IPS DF 6.9 (cell line): ENCODE data around the gene DGKE.

Experiments
- DNase-seq: peaks from one replicate; pipeline ENCODE4 v3.0.0-alpha.2; 2013; ENCODE audit warnings: low read depth, low spot score
- H3K27ac ChIP-seq: one replicate; pipeline ENCODE4 v1.5.1; 2013; ENCODE audit warnings: low read length, control low read depth
- H3K27me3 ChIP-seq: 2 replicates; pipeline ENCODE4 v1.6.1; 2013; ENCODE audit warnings: mild to moderate bottlenecking, low read length; ENCODE audit not compliant: control insufficient read depth, insufficient read depth
- H3K36me3 ChIP-seq: 2 replicates; pipeline ENCODE4 v1.6.1; 2013; ENCODE audit warnings: low read length; ENCODE audit not compliant: control insufficient read depth, insufficient read depth
- H3K4me1 ChIP-seq: 2 replicates; pipeline ENCODE4 v1.6.1; 2013; ENCODE audit warnings: low read length; ENCODE audit not compliant: control insufficient read depth, insufficient read depth
- H3K4me3 ChIP-seq: 2 replicates; pipeline ENCODE4 v1.5.1; 2013; ENCODE audit warnings: mild to moderate bottlenecking, low read length
- H3K9me3 ChIP-seq: 2 replicates; pipeline ENCODE4 v1.6.1; 2013; ENCODE audit warnings: low read length, inconsistent platforms; ENCODE audit not compliant: control insufficient read depth, insufficient read depth
- WGBS: extraction: QIAGEN DNeasy Blood & Tissue Kit; methylation state at CpG from one replicate; pipeline ENCODE4 v1.1.7; 2013; ENCODE audit warnings: mixed read lengths, missing lambda C conversion rate; ENCODE audit not compliant: insufficient read length, insufficient coverage; 5-methylcytosine and 5-hydroxymethylcytosine counted together

DGKE gene

DNA sequence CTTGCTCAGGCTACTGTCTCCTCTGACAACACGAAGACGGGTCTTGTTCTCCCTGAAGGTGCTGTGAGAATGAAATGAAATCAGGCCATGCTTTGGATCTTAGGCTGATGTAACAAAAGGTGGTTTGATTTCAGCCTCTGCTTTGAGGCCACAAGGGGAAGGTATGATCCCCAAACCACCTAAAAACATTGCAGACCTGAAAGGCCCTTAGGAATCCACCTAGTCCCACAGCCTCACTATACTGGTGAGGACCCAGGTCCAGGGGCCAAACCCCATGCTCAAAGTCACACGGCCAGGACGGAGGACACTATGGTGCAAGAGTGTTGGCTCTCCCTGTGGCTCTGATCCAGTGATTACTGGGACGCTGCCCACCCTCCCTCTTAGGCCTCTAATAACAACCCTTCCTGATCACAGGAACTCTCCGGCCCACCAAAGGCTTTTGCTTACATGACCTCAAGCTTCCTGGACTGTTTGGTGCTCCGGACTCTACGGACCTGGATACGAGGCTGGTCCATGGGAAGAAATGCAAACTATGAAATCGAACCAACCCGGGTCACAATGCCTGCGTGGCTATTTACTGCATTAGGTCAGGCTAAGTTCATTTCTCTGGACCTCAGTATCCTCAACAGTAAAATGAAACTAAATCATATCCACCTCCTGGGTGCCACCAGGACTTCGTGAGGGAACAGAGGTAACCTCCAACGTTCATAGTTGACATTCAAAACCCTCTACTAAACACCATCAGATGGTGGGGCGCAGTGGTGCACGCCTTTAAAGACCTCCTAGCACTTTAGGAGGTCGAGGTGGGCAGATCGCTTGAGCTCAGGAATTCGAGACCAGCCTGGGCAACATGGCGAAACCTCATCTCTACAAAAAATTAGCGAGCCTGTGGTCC, 78.4 kb downstream of the DGKE start:
- Histone ChIP-seq H3K27ac (no peak overlapping the region), H3K4me1 (no peaks in the 10 kb centered on the region; the same call in 1 of the 2 replicates), H3K36me3 (no peaks in the 10 kb centered on the region; the same call in 1 of the 2 replicates), H3K9me3 (no peaks in the 10 kb centered on the region), H3K4me3 (no peak overlapping the region), H3K27me3 (0 out of 2 replicates have a peak, but pooled peaks cover 1% of the 10 kb centered on the region)
- no CpG with 5 or more reads among the region's 21 CpGs for WGBS
- no peak for DNase-seq

DNA sequence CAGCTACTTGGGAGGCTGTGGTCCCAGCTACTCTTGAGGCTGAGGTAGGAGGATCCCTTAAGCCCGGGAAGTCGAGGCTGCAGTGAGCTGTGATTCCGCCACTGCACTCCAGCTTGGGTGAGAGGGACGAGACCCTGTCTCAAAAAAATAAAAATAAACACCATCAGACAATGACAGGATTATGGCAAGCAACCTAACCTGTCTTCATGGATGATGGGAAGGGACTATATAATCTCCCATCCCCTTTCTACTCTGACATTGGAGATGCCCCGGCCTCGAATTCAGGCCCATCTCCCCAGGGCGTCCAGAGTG, 79.0 kb downstream of the DGKE start:
- Histone ChIP-seq H3K4me3 (peak overlapping the region; percentile 73; the same call in 1 of the 2 replicates), H3K9me3 (no peaks in the 10 kb centered on the region), H3K36me3 (no peaks in the 10 kb centered on the region), H3K27me3 (0 out of 2 replicates have a peak, but pooled peaks cover 1% of the 10 kb centered on the region), H3K4me1 (no peaks in the 10 kb centered on the region; the same call in 1 of the 2 replicates), H3K27ac (no peak overlapping the region)
- WGBS, result no CpG with 5 or more reads among the region's 7 CpGs
- no peak for DNase-seq

- no peak for DNase-seq
- Histone ChIP-seq H3K27ac (no peak overlapping the region), H3K4me1 (no peaks in the 10 kb centered on the region; the same call in 1 of the 2 replicates), H3K9me3 (no peaks in the 10 kb centered on the region), H3K36me3 (no peaks in the 10 kb centered on the region), H3K27me3 (0 out of 2 replicates have a peak, but pooled peaks cover 1% of the 10 kb centered on the region), H3K4me3 (peak overlapping the region; percentile 73)
- WGBS, result no CpG with 5 or more reads among the region's 44 CpGs
Measured at GRCh38 chr17:56913353-56913866, 79.5 kb downstream of the DGKE start.

DNA sequence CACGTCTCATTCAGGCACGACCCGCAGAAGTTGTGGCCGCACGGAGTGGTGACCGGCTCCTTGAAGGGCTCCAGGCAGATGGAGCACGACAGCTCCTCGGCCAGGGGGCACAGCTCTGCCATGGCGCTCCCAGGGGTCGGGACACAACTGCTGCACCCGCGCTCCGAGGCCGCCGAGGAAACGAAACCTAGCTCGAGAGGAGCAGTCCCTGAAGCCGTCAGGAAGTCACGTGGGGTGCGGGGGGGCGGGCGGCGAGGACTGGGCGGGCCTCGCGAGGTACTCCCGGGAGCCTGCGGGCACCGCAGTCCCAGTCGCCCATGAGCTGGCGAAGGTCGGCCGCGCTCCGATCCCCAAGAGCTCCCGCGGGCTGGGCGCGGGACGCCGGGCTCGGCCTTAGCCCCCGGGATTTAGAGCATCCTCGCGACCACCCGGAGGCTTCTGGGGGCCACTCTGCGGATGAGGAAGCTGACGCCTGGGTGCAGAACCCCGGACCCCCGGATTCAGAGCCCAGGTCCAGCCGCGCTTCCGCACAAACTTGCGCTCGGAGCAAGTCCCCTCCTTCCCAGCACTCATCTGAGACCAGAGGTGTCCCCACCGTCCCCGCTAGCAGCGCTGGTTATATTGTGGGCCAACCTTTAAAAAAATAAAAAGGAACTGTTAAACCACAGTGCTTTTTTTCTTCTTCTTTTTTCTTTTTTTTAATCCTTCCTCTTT, 80.1 kb downstream of the DGKE start, which contains the start of gene TRIM25:
Gene TRIM25, minus strand, starts transcription at position 183 of the 714 bp plus-strand sequence. Its CDS starts 61 bp downstream, at position 122.
- Histone ChIP-seq H3K27ac (no peak within 1 kb of the TSS), H3K36me3 (no peaks in the 10 kb centered on the region), H3K27me3 (0 out of 2 replicates have a peak, but pooled peaks cover 1% of the 10 kb centered on the region), H3K4me3 (peak within 1 kb of the TSS; percentile 73), H3K9me3 (no peaks in the 10 kb centered on the region), H3K4me1 (no peaks in the 10 kb centered on the region; the same call in 1 of the 2 replicates)
- no CpG with 5 or more reads among the region's 58 CpGs for WGBS
- no peak for DNase-seq

GRCh38 chr17:56914581-56915273, 80.8 kb downstream of the DGKE start:
- no peak for DNase-seq
- WGBS, result no CpG with 5 or more reads among the region's 14 CpGs

GRCh38 chr17:56917559-56918296, 83.8 kb downstream of the DGKE start:
- DNase-seq, result no peak
- Histone ChIP-seq H3K9me3 (no peaks in the 10 kb centered on the region), H3K36me3 (no peaks in the 10 kb centered on the region), H3K4me3 (no peak overlapping the region), H3K27ac (no peak overlapping the region), H3K4me1 (no peaks in the 10 kb centered on the region), H3K27me3 (0 out of 2 replicates have a peak, but pooled peaks cover 1% of the 10 kb centered on the region)
- no CpG with 5 or more reads among the region's 4 CpGs for WGBS

More at GRCh38 chr17:56914581-56915273, 80.8 kb downstream of the DGKE start:
- no peaks in the 10 kb centered on the region for H3K36me3 ChIP-seq
- no peaks in the 10 kb centered on the region; the same call in 1 of the 2 replicates for H3K4me1 ChIP-seq
- 0 out of 2 replicates have a peak, but pooled peaks cover 1% of the 10 kb centered on the region for H3K27me3 ChIP-seq
- H3K4me3 ChIP-seq, result peak overlapping the region; percentile 73; the same call in 1 of the 2 replicates
- no peaks in the 10 kb centered on the region for H3K9me3 ChIP-seq
- H3K27ac ChIP-seq, result no peak overlapping the region

GRCh38 chr17:56918916-56919315, 85.0 kb downstream of the DGKE start:
- H3K27ac ChIP-seq, result no peak overlapping the region
- H3K27me3 ChIP-seq, result 0 out of 2 replicates have a peak, but pooled peaks cover 1% of the 10 kb centered on the region

More at GRCh38 chr17:56918916-56919315, 85.0 kb downstream of the DGKE start:
- no peak for DNase-seq
- no peaks in the 10 kb centered on the region for H3K9me3 ChIP-seq
- no CpG with 5 or more reads among the region's 3 CpGs for WGBS
- H3K4me1 ChIP-seq, result no peaks in the 10 kb centered on the region
- no peaks in the 10 kb centered on the region for H3K36me3 ChIP-seq
- no peak overlapping the region for H3K4me3 ChIP-seq
